DMS153 treated with DMSO at 0.1 percent for 48 hours (cell line): Measurements from ENCODE around the gene MTSS2.

ENCODE experiments used
- DNase-seq: peaks from one replicate; lab custom pipeline; 2025; ENCODE audit not compliant: unreplicated experiment; lab: John Stamatoyannopoulos, UW

Gene MTSS2

GRCh38 chr16:70700101-70701020 lies 14.5 kb upstream of the MTSS2 start:
- peak; percentile 60 for DNase-seq

GRCh38 chr16:70699696-70700095 lies 13.8 kb upstream of the MTSS2 start:
- DNase-seq, result no peak

GRCh38 chr16:70698901-70699300 lies 13.0 kb upstream of the MTSS2 start:
- DNase-seq, result no peak

- DNase-seq, result no peak
These were observed 11.8 kb upstream of the MTSS2 start for GRCh38 chr16:70697594-70698170.

- DNase-seq, result no peak
These were observed 11.2 kb upstream of the MTSS2 start for GRCh38 chr16:70696952-70697593.

GRCh38 chr16:70696355-70696754 lies 10.5 kb upstream of the MTSS2 start:
- no peak for DNase-seq

- peak; percentile 57 for DNase-seq
These were observed 9.6 kb upstream of the MTSS2 start for GRCh38 chr16:70695331-70696070.

GRCh38 chr16:70694868-70695218 lies 9.0 kb upstream of the MTSS2 start:
- no peak for DNase-seq

GRCh38 chr16:70694088-70694867 lies 8.4 kb upstream of the MTSS2 start:
- no peak for DNase-seq

GRCh38 chr16:70692873-70693671 lies 7.2 kb upstream of the MTSS2 start:
- no peak for DNase-seq

GRCh38 chr16:70692130-70692872 lies 6.4 kb upstream of the MTSS2 start:
- no peak for DNase-seq

GRCh38 chr16:70691223-70692129 lies 5.6 kb upstream of the MTSS2 start:
- no peak for DNase-seq

GRCh38 chr16:70689970-70690891 lies 4.4 kb upstream of the MTSS2 start:
- no peak for DNase-seq

- DNase-seq, result no peak
These were observed 3.4 kb upstream of the MTSS2 start for GRCh38 chr16:70689035-70689969.

GRCh38 chr16:70688246-70688742 lies 2.4 kb upstream of the MTSS2 start:
- DNase-seq, result no peak
